Activated CD4-positive, CD25-positive, alpha-beta regulatory T cell (primary cell): Measurements from ENCODE around the gene CALR.
"Not testable (repeated sequence)": the region's sequence is repeated elsewhere in the genome, so short reads cannot be mapped to it uniquely, and the experiment has no call there.

Experiments used
- DNase-seq, 4 experiments: peaks; one replicate each; lab custom pipeline; 2025; lab: John Stamatoyannopoulos, UW

CALR gene

DNA sequence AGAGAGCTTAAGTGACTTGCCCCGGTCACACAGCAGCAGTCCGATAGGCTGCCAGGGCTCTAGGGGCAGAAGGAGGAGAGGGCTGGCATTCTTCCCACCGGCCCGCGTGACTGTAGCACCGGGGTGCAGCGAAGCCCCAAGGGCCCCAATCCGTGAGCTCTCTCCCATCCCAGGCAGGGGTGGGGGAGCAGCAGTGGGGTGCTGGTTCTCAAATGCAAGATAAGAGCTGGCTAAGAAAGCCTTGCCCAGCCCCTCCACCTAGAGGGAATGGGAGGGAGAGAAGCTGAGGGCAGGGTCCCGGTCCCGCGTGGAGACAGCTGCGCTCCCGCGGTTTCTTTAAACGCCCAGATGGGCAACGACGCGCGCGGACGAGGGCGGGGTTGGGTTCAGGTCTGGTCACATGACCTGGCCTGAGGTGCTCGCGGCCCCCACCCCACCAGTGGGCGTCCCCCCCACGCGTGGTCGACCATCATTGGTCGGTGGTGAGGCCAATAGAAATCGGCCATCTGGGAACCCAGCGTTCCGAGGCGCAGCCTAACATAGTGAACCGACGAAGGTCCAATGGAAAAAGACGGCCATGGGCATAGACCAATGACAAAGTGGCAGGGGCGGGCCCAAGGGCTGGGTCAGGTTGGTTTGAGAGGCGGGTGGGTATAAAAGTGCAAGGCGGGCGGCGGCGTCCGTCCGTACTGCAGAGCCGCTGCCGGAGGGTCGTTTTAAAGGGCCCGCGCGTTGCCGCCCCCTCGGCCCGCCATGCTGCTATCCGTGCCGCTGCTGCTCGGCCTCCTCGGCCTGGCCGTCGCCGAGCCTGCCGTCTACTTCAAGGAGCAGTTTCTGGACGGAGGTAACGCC lies at the start of gene CALR:
Gene CALR (plus strand): TSS at position 683 of the 852 bp plus-strand sequence. CDS start 71 bp downstream, at position 754.
- DNase-seq: peak; percentile 96 to 99 (median 98)

GRCh38 chr19:12890299-12890786 lies 48.1 kb upstream of the CALR start:
- DNase-seq: not testable (repeated sequence)

GRCh38 chr19:12890787-12891552 lies 47.4 kb upstream of the CALR start, which contains the start of gene GCDH:
Gene GCDH (plus strand): TSS chr19:12891160. CDS start chr19:12891305, 145 bp downstream.
- peak; percentile 82 to 91 (median 89) for DNase-seq

DNA sequence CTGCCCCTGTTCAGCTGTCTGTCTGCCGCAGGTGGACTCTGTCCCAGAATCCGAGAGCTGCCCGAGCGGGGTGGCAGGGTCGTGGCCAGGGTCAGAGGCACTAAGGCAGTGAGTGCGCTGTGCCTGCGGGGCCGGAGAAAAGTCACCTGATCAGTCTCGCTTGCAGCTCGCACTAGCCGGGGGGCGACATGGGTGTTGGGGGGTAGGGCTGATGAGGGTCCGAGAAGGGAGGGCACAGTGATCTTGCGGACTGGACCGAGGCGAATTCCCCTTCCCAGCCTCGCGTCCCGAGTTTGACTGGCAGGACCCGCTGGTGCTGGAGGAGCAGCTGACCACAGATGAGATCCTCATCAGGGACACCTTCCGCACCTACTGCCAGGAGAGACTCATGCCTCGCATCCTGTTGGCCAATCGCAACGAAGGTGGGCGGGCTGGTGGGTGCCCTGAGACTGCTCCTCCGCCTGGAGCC lies 46.8 kb upstream of the CALR start:
- DNase-seq: no peak

GRCh38 chr19:12893582-12893981 lies 44.8 kb upstream of the CALR start:
- no peak for DNase-seq

- DNase-seq: no peak
Measured at GRCh38 chr19:12896460-12896859, 41.9 kb upstream of the CALR start.

DNA sequence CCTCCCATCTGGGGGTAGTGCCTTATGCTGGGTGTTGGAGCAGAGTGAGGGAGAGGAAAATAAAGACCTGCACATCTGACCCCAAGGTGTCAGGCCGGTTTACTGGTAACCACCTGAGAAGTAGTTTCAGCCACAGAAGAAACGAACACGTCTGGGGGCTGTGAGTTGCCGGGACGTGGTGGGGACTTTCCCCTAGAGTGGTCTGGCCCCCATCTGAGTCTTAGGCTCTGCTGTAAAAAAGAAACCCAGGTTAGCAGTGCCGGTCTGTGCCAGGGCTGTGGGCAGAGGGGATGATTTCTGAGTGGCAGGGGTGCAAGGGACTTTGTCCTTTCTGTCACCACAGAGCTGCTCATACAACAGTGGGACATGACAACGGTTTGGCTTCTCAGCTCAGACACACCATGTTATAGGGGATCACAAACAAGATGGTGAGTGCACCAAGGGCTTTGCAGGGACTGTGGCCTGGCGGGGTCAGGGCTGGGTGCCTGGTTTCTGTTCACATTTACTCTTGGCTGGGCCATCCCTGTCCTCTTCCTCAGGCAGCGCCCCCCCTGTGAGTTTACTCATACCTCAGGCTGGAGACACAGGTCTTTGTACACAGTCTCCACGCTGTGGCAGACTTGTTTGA lies 38.4 kb upstream of the CALR start:
- DNase-seq: no peak

- no peak for DNase-seq
Measured at GRCh38 chr19:12907166-12907565, 31.2 kb upstream of the CALR start.

DNA sequence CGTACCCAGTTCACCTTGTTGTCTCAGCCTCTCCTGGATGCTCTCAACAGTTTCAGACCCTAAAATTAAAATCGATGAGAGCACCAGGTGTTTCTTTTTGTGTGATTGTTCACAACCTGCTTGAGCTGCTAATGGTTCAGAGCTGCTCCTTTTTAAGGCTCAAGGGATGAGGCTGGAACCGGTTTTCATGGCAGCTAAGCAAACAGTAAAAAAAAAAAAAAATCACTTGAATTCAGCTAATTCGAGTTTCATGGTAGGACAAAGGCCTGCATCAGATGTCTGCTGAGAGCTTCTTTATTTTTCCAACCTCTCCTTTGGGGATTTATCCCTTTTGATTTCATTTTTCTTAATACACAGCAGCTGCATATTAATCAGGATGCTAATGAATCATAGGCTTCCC lies 25.8 kb upstream of the CALR start:
- DNase-seq: no peak

DNA sequence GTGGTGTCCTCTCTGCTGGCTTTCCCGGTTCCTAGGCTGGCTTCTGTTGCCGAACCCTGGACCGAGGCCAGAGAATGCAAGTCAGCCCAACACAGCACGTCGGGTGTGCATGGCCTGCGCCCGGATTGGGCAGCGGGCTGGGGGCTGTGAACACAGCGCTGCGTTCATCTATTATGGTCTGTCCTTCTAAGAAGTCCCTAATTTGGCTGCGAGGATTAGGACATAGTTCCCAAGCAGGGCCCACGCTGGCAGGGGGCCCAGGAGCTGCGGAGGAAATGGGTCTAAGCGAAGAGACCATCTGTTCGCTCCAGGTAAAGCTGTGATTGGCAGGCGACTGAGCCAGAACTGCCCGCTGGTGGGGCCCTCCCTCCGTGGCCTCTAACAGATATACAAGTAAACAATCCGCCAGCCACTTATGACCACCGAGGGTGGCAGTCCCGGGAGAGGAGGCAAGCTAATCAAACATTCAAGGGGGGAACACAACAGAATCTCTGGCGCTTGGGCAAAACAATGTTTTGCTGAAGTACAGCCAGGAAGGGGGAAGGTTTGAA lies 25.3 kb upstream of the CALR start:
- no peak for DNase-seq

- DNase-seq: peak in 1 of 4 experiments; percentile 7
Measured at GRCh38 chr19:12913851-12914690, 24.3 kb upstream of the CALR start.

- not testable (repeated sequence) for DNase-seq
Measured at GRCh38 chr19:12915860-12916259, 22.5 kb upstream of the CALR start.

DNA sequence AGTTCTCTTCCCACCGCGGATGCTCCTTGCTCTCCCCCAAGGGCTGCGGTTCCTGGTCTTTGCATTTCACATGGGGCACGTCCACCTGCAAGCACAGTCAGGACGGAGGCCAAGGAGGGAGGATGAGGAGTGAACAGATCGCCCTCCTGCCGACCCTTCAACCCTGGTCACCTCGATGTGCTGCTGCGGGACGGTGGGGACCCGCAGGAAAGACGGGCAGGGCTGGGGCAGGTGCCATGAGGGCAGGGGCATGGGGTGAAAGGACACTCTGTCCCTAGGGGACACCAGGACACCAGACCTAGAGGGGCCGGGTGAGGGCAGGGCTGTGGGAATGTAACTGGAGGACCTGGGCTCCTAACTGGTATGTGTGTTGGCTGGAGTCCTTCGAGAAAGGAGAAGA lies 20.2 kb upstream of the CALR start:
- no peak for DNase-seq

- no peak for DNase-seq
Measured at GRCh38 chr19:12921047-12921446, 17.4 kb upstream of the CALR start.

GRCh38 chr19:12922959-12923358 lies 15.4 kb upstream of the CALR start:
- no peak for DNase-seq

GRCh38 chr19:12924621-12925310 lies 13.6 kb upstream of the CALR start:
- no peak for DNase-seq

- no peak for DNase-seq
Measured at GRCh38 chr19:12930002-12930645, 8.3 kb upstream of the CALR start.

GRCh38 chr19:12932392-12933286 lies 5.8 kb upstream of the CALR start:
- DNase-seq: no peak
